HepG2 (cell line): ENCODE data around the gene EHBP1.
A peak's percentile ranks its signal among the peaks of the same experiment; 100 is the strongest.

Experiments used
- SOX13 ChIP-seq, 3 experiments: fragments of 450-650 bp in 1 of 3; sonication (generic) in 1 of 3; formaldehyde crosslinking in 1 of 3; IDR thresholded peaks in 2 of 3; conservative IDR thresholded peaks in 1 of 3; 2 replicates each; pipeline versions ENCODE4 v1.5.0 to v1.6.1; 2016 to 2020; ENCODE audit warnings: antibody characterized with exemption in 1 of 3, mild to moderate bottlenecking in 1 of 3, missing compliant biosample characterization in 1 of 3, missing genetic modification reagents in 1 of 3, moderate library complexity in 1 of 3
- ZFP62 ChIP-seq: sonication (generic); formaldehyde crosslinking; IDR thresholded peaks from 2 replicates; pipeline ENCODE4 v1.4.0; 2020; ENCODE audit warnings: missing genetic modification reagents
- ZNF674 ChIP-seq: sonication (generic); formaldehyde crosslinking; IDR thresholded peaks from 2 replicates; pipeline ENCODE4 v1.5.0; 2020; ENCODE audit warnings: low read depth, mild to moderate bottlenecking, missing genetic modification reagents
- TF ChIP-seq, protein P1 (sequence below): sonication (generic); formaldehyde crosslinking; IDR thresholded peaks from 2 replicates; pipeline ENCODE4 v1.5.0; 2020; ENCODE audit warnings: mild to moderate bottlenecking, missing genetic modification reagents, moderate library complexity
- TF ChIP-seq, protein P2 (sequence below): IDR thresholded peaks from 2 replicates; pipeline ENCODE4 v1.6.1; 2012; ENCODE audit warnings: inconsistent platforms
- TF ChIP-seq, protein P3 (sequence below): sonication (generic); formaldehyde crosslinking; IDR thresholded peaks from 2 replicates; pipeline ENCODE4 v1.5.0; 2020; ENCODE audit warnings: missing genetic modification reagents

DNA sequence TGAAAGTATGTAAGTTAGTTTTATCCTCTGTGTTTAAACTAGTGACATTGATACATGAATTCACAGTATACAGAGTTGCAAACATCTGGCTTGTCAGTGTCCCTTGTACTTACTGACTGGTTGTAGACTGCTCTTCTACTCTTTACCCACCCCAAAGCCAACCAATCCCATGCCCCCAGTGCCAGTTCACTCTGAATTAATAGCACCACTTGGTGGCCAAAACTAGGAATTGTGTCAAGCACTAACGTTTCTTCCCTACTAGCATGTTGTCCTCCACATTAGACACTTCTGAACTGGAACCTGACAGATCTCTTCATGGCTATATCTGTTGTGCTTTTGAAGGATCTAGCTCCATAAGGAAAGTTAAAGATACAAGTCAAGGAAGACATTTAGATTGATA, 317.9 kb downstream of the EHBP1 start:
- TF ChIP-seq, protein P1, sequence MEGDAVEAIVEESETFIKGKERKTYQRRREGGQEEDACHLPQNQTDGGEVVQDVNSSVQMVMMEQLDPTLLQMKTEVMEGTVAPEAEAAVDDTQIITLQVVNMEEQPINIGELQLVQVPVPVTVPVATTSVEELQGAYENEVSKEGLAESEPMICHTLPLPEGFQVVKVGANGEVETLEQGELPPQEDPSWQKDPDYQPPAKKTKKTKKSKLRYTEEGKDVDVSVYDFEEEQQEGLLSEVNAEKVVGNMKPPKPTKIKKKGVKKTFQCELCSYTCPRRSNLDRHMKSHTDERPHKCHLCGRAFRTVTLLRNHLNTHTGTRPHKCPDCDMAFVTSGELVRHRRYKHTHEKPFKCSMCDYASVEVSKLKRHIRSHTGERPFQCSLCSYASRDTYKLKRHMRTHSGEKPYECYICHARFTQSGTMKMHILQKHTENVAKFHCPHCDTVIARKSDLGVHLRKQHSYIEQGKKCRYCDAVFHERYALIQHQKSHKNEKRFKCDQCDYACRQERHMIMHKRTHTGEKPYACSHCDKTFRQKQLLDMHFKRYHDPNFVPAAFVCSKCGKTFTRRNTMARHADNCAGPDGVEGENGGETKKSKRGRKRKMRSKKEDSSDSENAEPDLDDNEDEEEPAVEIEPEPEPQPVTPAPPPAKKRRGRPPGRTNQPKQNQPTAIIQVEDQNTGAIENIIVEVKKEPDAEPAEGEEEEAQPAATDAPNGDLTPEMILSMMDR (CRISPR knock-in tag) = peak; percentile 57
- no peak for TF ChIP-seq SOX13 (IDR thresholded peaks at IDR 0.05)
- TF ChIP-seq SOX13 (CRISPR knock-in tag; conservative IDR thresholded peaks at IDR 0.05 in 1 of 2, IDR thresholded peaks at IDR 0.05 in 1 of 2) = no peak
- TF ChIP-seq, protein P2, sequence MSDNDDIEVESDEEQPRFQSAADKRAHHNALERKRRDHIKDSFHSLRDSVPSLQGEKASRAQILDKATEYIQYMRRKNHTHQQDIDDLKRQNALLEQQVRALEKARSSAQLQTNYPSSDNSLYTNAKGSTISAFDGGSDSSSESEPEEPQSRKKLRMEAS = no peak
- TF ChIP-seq, protein P3, sequence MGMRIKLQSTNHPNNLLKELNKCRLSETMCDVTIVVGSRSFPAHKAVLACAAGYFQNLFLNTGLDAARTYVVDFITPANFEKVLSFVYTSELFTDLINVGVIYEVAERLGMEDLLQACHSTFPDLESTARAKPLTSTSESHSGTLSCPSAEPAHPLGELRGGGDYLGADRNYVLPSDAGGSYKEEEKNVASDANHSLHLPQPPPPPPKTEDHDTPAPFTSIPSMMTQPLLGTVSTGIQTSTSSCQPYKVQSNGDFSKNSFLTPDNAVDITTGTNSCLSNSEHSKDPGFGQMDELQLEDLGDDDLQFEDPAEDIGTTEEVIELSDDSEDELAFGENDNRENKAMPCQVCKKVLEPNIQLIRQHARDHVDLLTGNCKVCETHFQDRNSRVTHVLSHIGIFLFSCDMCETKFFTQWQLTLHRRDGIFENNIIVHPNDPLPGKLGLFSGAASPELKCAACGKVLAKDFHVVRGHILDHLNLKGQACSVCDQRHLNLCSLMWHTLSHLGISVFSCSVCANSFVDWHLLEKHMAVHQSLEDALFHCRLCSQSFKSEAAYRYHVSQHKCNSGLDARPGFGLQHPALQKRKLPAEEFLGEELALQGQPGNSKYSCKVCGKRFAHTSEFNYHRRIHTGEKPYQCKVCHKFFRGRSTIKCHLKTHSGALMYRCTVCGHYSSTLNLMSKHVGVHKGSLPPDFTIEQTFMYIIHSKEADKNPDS (CRISPR knock-in tag) = no peak
- TF ChIP-seq ZFP62 (CRISPR knock-in tag) = no peak
- TF ChIP-seq ZNF674 (CRISPR knock-in tag) = no peak
